CD4-positive, alpha-beta T cell (primary cell): ENCODE data around the gene EIF5. TPM values are rescaled to one million over a fixed set of nuclear protein-coding genes. Genes with fewer than 3 reads are reported as not detected.
A peak's percentile ranks its signal among the peaks of the same experiment; 100 is the strongest.

Source experiments
- ATAC-seq: fragments of 200-7000 bp; cut with Tn5 transposase; one replicate; pipeline ENCODE4 v1.10.0; 2022; ENCODE audit warnings: mild to moderate bottlenecking; ENCODE audit not compliant: poor library complexity
- CTCF ChIA-PET: fragments of 350-600 bp; sonication (Branson Sonifier 250); formaldehyde crosslinking; loops from one replicate; lab custom pipeline; 2021; ENCODE audit warnings: antibody characterized with exemption, inconsistent platforms; lab: Charles Lee
- POLR2A ChIA-PET: fragments of 350-600 bp; sonication (Branson Sonifier 250); formaldehyde crosslinking; loops from one replicate; lab custom pipeline; 2021; ENCODE audit warnings: antibody characterized with exemption, inconsistent platforms; lab: Charles Lee
- DNase-seq, 14 experiments: peaks; one replicate each; pipeline ENCODE4 v3.0.0-alpha.2; 2013 to 2020; ENCODE audit warnings: mixed read lengths in 2 of 14
- H3K27ac ChIP-seq, 2 donors: one replicate each; pipeline versions ENCODE4 v1.5.1 to v1.7.0; 2013; ENCODE audit warnings: low read length in 2 of 2, low read depth in 1 of 2, mild to moderate bottlenecking in 1 of 2
- H3K27me3 ChIP-seq, 2 experiments: 1 replicate in 1 of 2; 2 replicates in 1 of 2; pipeline versions ENCODE4 v1.6.1 to v1.7.0; 2013; ENCODE audit warnings: low read length in 2 of 2, control low read depth in 1 of 2, mild to moderate bottlenecking in 1 of 2, moderate library complexity in 1 of 2; ENCODE audit not compliant: insufficient read depth in 2 of 2, control insufficient read depth in 1 of 2
- H3K36me3 ChIP-seq: one replicate; pipeline ENCODE4 v1.6.1; 2013; ENCODE audit warnings: low read length, control low read depth; ENCODE audit not compliant: insufficient read depth
- H3K4me1 ChIP-seq: one replicate; pipeline ENCODE4 v1.6.1; 2013; ENCODE audit warnings: low read length, control low read depth; ENCODE audit not compliant: insufficient read depth
- H3K4me3 ChIP-seq: one replicate; pipeline ENCODE4 v1.5.1; 2013; ENCODE audit warnings: mild to moderate bottlenecking, low read length, moderate library complexity
- H3K9me3 ChIP-seq, 2 experiments: 1 replicate in 1 of 2; 2 replicates in 1 of 2; pipeline versions ENCODE4 v1.6.1 to v1.7.0; 2013; ENCODE audit warnings: low read length in 2 of 2, mild to moderate bottlenecking in 2 of 2, control low read depth in 1 of 2, moderate library complexity in 1 of 2; ENCODE audit not compliant: control insufficient read depth in 1 of 2, insufficient read depth in 1 of 2
- H3K27ac Mint-ChIP-seq: one replicate; pipeline ENCODE4 v1.8.0; 2020; ENCODE audit warnings: mixed read lengths
- H3K27me3 Mint-ChIP-seq: one replicate; pipeline ENCODE4 v1.8.0; 2021; ENCODE audit warnings: mixed read lengths
- H3K36me3 Mint-ChIP-seq: one replicate; pipeline ENCODE4 v1.8.0; 2021; ENCODE audit warnings: low read depth, mixed read lengths
- H3K4me1 Mint-ChIP-seq: one replicate; pipeline ENCODE4 v1.8.0; 2021; ENCODE audit warnings: low read depth, mixed read lengths
- H3K4me3 Mint-ChIP-seq: one replicate; pipeline ENCODE4 v1.8.0; 2020; ENCODE audit warnings: mild to moderate bottlenecking, mixed read lengths
- H3K9me3 Mint-ChIP-seq: one replicate; pipeline ENCODE4 v1.8.0; 2020; ENCODE audit warnings: mixed read lengths
- intact Hi-C, 2 experiments: fragments of 100-400 bp; cut with DNase I in 1 of 2; cut with micrococcal nuclease in 1 of 2; formaldehyde crosslinking; loops; one replicate each; pipeline versions ENCODE4 v1.15.1 to v1.9.0; 2023 to 2025; cut with DNase I, micrococcal nuclease
- total RNA-seq, 174 experiments: library from RNA in 2 of 174; stranded (reverse) in 2 of 174; gene quantifications; one replicate each; pipeline ENCODE4 v1.2.3 and lab custom pipeline; 2021 to 2026
- TF ChIP-seq, protein P1 (sequence below): fragments of 200-600 bp; IDR thresholded peaks from one replicate; pipeline ENCODE4 v1.8.0; 2022; ENCODE audit warnings: antibody characterized with exemption, mild to moderate bottlenecking

EIF5 gene
- total RNA-seq, 2 experiments from 2014 or later, result 658 TPM

DNA sequence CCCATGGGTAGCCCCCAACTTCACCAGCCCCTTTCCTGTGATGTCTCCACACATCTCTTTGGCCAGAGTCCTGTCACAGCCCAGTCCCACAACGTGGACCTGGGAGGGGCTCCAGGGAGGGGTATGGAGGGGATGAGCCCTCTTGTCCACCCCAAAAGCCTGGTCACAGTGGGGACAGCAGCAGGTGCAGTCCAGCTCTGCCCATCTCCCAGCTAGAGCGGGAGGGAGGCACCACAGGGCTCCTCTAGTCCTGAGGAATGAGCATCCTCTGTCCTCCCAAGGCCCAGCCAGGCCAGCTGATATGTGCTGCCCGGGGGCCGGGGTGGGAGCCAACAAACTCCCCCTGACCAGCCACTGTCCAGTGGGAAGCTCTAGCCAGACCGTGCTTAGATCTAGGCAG is 43.5 kb upstream of the EIF5 start:
- no peak overlapping the region for H3K27ac ChIP-seq
- H3K4me3 ChIP-seq, result no peak overlapping the region
- H3K9me3 Mint-ChIP-seq, result no peaks in the 10 kb centered on the region
- ATAC-seq, result no peak
- H3K9me3 ChIP-seq, result peaks cover 0 to 4% of the 10 kb centered on the region in 2 experiments
- no peak overlapping the region for H3K27ac Mint-ChIP-seq
- peaks cover 0 to 3% of the 10 kb centered on the region in 2 experiments for H3K27me3 ChIP-seq
- intact Hi-C loops, result loop anchor here (5.0 to 10.0 kb wide), 2 partner anchors 213 to 766 kb away; no protein-coding TSS in a partner anchor
- no peaks in the 10 kb centered on the region for H3K36me3 Mint-ChIP-seq
- no peaks in the 10 kb centered on the region for H3K4me1 Mint-ChIP-seq
- TF ChIP-seq, protein P1, sequence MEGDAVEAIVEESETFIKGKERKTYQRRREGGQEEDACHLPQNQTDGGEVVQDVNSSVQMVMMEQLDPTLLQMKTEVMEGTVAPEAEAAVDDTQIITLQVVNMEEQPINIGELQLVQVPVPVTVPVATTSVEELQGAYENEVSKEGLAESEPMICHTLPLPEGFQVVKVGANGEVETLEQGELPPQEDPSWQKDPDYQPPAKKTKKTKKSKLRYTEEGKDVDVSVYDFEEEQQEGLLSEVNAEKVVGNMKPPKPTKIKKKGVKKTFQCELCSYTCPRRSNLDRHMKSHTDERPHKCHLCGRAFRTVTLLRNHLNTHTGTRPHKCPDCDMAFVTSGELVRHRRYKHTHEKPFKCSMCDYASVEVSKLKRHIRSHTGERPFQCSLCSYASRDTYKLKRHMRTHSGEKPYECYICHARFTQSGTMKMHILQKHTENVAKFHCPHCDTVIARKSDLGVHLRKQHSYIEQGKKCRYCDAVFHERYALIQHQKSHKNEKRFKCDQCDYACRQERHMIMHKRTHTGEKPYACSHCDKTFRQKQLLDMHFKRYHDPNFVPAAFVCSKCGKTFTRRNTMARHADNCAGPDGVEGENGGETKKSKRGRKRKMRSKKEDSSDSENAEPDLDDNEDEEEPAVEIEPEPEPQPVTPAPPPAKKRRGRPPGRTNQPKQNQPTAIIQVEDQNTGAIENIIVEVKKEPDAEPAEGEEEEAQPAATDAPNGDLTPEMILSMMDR, result no peak
- no peak overlapping the region for H3K4me3 Mint-ChIP-seq
- POLR2A ChIA-PET, result no interaction called here
- H3K27me3 Mint-ChIP-seq, result peaks cover 33% of the 10 kb centered on the region
- no peaks in the 10 kb centered on the region for H3K4me1 ChIP-seq
- no peaks in the 10 kb centered on the region for H3K36me3 ChIP-seq
- CTCF ChIA-PET, result no interaction called here
- DNase-seq, result no peak

GRCh38 chr14:103290961-103291360 is 43.1 kb upstream of the EIF5 start:
- ATAC-seq, result no peak

GRCh38 chr14:103292426-103293374 is 41.3 kb upstream of the EIF5 start:
- H3K4me3 ChIP-seq, result no peak overlapping the region
- H3K27ac ChIP-seq, result no peak overlapping the region
- intact Hi-C loops, result loop anchor here (1.0 to 10.0 kb wide), 6 partner anchors 187 to 768 kb away; no protein-coding TSS in a partner anchor
- POLR2A ChIA-PET, result no interaction called here
- H3K4me1 Mint-ChIP-seq, result no peaks in the 10 kb centered on the region
- no peaks in the 10 kb centered on the region for H3K36me3 Mint-ChIP-seq
- DNase-seq (peak; percentile 46 to 82 (median 65)), ATAC-seq (peak; percentile 85)
- H3K4me1 ChIP-seq, result no peaks in the 10 kb centered on the region
- CTCF ChIA-PET, result interaction anchor here (0.8 to 2.4 kb wide), 4 partner anchors 41 to 598 kb away, joined by 3 to 6 read pairs (median 4); partner anchors contain the start of gene EIF5
- H3K4me3 Mint-ChIP-seq, result no peak overlapping the region
- H3K27me3 ChIP-seq, result peaks cover 0 to 2% of the 10 kb centered on the region in 2 experiments
- no peaks in the 10 kb centered on the region for H3K36me3 ChIP-seq
- no peaks in the 10 kb centered on the region for H3K9me3 ChIP-seq
- no peaks in the 10 kb centered on the region for H3K9me3 Mint-ChIP-seq
- H3K27ac Mint-ChIP-seq, result no peak overlapping the region
- H3K27me3 Mint-ChIP-seq, result peaks cover 18% of the 10 kb centered on the region
- TF ChIP-seq, protein P1, result peak; percentile 84

More at GRCh38 chr14:103290961-103291360, 43.1 kb upstream of the EIF5 start:
- Mint-ChIP-seq H3K9me3 (no peaks in the 10 kb centered on the region), H3K27ac (no peak overlapping the region), H3K27me3 (peaks cover 29% of the 10 kb centered on the region), H3K4me3 (no peak overlapping the region), H3K4me1 (no peaks in the 10 kb centered on the region), H3K36me3 (no peaks in the 10 kb centered on the region)
- no peak overlapping the region for H3K27ac ChIP-seq
- CTCF ChIA-PET, result no interaction called here
- TF ChIP-seq, protein P1, result no peak
- no peaks in the 10 kb centered on the region for H3K4me1 ChIP-seq
- peaks cover 0 to 3% of the 10 kb centered on the region in 2 experiments for H3K27me3 ChIP-seq
- H3K9me3 ChIP-seq, result peaks cover 0 to 4% of the 10 kb centered on the region in 2 experiments
- no peaks in the 10 kb centered on the region for H3K36me3 ChIP-seq
- POLR2A ChIA-PET, result no interaction called here
- DNase-seq, result no peak
- intact Hi-C loops, result loop anchor here (5.0 to 10.0 kb wide), 2 partner anchors 214 to 766 kb away; no protein-coding TSS in a partner anchor
- H3K4me3 ChIP-seq, result no peak overlapping the region
